B cell (primary cell): Measurements from ENCODE around the gene BRMS1L.

Experiments used
- EZH2 ChIP-seq: IDR thresholded peaks from 2 replicates; pipeline ENCODE4 v1.6.1; 2012; ENCODE audit warnings: borderline replicate concordance, low read depth, mild to moderate bottlenecking, moderate library complexity, low read length; ENCODE audit not compliant: insufficient read depth, poor library complexity, severe bottlenecking
- TF ChIP-seq, protein P1 (sequence below): fragments of 200-600 bp; IDR thresholded peaks from one replicate; pipeline ENCODE4 v1.8.0; 2022; ENCODE audit warnings: antibody characterized with exemption, mild to moderate bottlenecking

DNA sequence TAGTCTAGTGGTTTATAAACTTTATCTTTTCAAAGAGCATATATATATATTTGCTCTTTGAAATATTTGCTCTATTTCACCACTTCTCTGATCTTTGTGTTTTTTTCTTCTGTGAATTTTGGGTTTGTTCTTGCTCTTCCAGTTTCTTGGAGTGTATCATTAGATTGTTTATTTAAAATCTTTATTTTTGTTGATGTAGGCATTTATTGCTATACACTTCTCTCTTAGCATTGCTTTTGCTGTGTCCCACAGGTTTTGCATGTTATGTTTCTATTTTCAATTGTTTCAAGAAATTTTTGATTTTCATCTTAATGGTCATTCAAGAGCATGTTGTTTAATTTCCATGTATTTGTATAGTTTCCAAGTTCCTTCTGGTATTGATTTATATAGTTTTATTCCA, 69.1 kb downstream of the BRMS1L start:
- TF ChIP-seq, protein P1, sequence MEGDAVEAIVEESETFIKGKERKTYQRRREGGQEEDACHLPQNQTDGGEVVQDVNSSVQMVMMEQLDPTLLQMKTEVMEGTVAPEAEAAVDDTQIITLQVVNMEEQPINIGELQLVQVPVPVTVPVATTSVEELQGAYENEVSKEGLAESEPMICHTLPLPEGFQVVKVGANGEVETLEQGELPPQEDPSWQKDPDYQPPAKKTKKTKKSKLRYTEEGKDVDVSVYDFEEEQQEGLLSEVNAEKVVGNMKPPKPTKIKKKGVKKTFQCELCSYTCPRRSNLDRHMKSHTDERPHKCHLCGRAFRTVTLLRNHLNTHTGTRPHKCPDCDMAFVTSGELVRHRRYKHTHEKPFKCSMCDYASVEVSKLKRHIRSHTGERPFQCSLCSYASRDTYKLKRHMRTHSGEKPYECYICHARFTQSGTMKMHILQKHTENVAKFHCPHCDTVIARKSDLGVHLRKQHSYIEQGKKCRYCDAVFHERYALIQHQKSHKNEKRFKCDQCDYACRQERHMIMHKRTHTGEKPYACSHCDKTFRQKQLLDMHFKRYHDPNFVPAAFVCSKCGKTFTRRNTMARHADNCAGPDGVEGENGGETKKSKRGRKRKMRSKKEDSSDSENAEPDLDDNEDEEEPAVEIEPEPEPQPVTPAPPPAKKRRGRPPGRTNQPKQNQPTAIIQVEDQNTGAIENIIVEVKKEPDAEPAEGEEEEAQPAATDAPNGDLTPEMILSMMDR = no peak
- no peak for TF ChIP-seq EZH2
